Activated T-cell treated with anti-CD3 and anti-CD28 coated beads, Interleukin-2, amount 50 U/mL, for 24 hours (primary cell): ENCODE results near the gene FNDC7.

Experiments
- DNase-seq: peaks from one replicate; pipeline ENCODE4 v3.0.0-alpha.2; 2020
- H3K27ac Mint-ChIP-seq: 2 replicates; pipeline ENCODE4 v1.8.0; 2020; ENCODE audit warnings: mild to moderate bottlenecking, mixed read lengths
- H3K27me3 Mint-ChIP-seq: 2 replicates; pipeline ENCODE4 v1.8.0; 2020; ENCODE audit warnings: mixed read lengths
- H3K36me3 Mint-ChIP-seq: 2 replicates; pipeline ENCODE4 v1.8.0; 2020; ENCODE audit warnings: low read depth, mixed read lengths
- H3K4me1 Mint-ChIP-seq: 2 replicates; pipeline ENCODE4 v1.8.0; 2020; ENCODE audit warnings: low read depth, mixed read lengths
- H3K4me3 Mint-ChIP-seq: 2 replicates; pipeline ENCODE4 v1.8.0; 2020; ENCODE audit warnings: mild to moderate bottlenecking, moderate library complexity, mixed read lengths
- H3K9me3 Mint-ChIP-seq: 2 replicates; pipeline ENCODE4 v1.8.0; 2020; ENCODE audit warnings: mixed read lengths

The FNDC7 gene

DNA sequence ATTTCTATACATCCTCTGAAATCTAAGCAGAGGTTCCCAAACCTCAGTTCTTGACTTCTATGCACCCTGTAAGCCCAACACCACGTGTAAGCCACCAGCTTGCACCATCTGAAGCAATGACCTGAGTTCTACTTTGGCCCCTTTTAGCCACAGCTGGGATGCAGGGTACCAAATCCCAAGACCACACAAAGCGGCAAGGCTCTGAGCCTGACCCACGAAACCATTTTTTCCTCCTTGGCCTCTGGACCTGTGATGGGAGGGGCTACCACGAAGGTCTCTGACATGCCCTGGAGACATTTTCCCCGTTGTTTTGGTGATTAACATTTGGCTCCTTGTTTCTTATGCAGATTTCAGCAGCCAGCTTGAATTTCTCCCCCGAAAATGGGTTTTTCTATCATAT, 72.6 kb downstream of the FNDC7 start:
- DNase-seq = no peak
- H3K9me3 Mint-ChIP-seq = peaks cover 18% of the 10 kb centered on the region
- H3K4me1 Mint-ChIP-seq = no peaks in the 10 kb centered on the region
- no peak overlapping the region for H3K27ac Mint-ChIP-seq
- no peak overlapping the region for H3K4me3 Mint-ChIP-seq
- H3K27me3 Mint-ChIP-seq = no peaks in the 10 kb centered on the region
- peaks cover 92% of the 10 kb centered on the region for H3K36me3 Mint-ChIP-seq

DNA sequence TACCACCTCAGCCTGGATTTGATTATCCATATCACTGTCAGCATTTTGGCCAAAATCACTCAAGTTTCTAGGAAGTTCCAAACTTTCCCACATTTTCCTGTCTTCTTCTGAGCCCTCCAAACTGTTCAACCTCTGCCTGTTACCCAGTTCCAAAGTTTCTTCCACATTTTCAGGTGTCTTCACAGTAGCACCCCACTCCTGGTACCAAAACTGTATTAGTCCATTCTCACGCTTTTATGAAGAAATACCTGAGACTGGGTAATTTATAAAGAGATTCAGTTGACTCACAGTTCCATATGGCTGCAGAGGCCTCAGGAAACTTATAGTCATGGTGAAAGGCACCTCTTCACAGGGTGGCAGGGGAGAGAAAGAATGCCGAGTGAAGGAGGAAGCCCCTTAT, 73.2 kb downstream of the FNDC7 start:
- H3K27ac Mint-ChIP-seq = no peak overlapping the region
- H3K9me3 Mint-ChIP-seq = peaks cover 18% of the 10 kb centered on the region
- no peak for DNase-seq
- H3K4me1 Mint-ChIP-seq = no peaks in the 10 kb centered on the region
- H3K27me3 Mint-ChIP-seq = no peaks in the 10 kb centered on the region
- no peak overlapping the region for H3K4me3 Mint-ChIP-seq
- H3K36me3 Mint-ChIP-seq = peaks cover 94% of the 10 kb centered on the region

DNA sequence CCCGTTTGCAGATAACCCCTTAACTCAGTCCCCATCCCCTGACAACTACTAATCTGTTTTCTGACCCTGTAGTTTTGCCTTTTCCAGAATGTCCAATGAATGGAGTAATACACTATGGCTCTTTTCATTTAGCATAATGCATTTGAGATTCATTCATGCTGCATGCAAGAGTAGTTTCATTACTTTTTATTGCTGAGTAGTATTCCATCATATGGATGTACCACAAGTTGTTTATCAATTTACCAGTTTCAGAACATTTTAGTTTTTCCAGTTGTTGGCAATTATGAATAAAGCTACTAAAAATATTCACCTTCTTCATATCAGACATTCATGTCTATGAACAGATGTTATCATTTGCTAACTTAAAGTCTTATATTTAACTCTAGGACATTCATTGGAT, 79.1 kb downstream of the FNDC7 start:
- Mint-ChIP-seq H3K4me1 (no peaks in the 10 kb centered on the region), H3K27me3 (no peaks in the 10 kb centered on the region), H3K9me3 (peaks cover 15% of the 10 kb centered on the region), H3K4me3 (no peak overlapping the region), H3K36me3 (peaks cover 89% of the 10 kb centered on the region), H3K27ac (no peak overlapping the region)
- DNase-seq = no peak
